HG02981 (cell line): ENCODE data around the gene ZNF2.
A peak's percentile ranks its signal among the peaks of the same experiment; 100 is the strongest.

Experiments
- ATAC-seq: cut with Tn5 transposase; IDR thresholded peaks from one replicate; pipeline ENCODE4 v1.9.1; 2021; ENCODE audit warnings: mild to moderate bottlenecking, moderate library complexity; ENCODE audit not compliant: unreplicated experiment

ZNF2 gene

DNA sequence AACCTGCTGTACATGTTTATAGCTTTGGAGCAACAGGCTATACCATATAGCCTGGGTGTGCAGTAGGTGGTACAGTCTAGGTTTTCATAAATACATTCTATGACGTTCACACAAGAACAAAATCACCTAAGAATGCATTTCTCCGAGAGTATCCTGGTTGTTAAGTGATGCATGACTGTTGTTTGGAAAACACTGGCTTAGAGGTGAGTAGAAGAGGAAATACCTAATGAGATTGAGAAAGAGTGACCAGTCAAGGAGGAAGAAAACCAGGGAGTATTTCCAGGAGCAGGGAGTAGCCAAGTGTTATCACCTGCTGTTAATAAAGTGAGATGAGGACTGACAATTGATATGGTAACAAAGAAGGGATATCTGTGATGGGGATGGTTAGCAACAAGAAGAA lies 38.8 kb downstream of the ZNF2 start:
- ATAC-seq: no peak

DNA sequence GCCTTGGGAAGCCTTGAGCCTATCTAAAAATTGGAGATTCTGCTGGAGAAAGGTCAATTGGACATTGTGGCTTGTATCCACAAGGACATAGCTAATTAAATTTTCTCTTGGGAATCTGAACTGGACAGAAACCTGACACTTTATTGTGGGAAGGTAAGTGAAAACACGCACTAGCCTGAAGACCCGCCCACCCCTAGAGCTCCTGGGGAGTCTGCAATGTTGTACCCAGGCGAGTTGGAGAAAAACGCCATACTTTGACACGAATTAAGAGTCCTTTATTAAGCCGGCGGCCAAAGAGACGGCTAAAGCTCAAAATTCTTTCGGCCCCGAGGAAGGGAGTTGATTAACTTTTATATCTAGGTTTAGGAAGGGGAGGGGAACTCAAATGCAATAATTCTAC lies 40.5 kb downstream of the ZNF2 start:
- no peak for ATAC-seq

DNA sequence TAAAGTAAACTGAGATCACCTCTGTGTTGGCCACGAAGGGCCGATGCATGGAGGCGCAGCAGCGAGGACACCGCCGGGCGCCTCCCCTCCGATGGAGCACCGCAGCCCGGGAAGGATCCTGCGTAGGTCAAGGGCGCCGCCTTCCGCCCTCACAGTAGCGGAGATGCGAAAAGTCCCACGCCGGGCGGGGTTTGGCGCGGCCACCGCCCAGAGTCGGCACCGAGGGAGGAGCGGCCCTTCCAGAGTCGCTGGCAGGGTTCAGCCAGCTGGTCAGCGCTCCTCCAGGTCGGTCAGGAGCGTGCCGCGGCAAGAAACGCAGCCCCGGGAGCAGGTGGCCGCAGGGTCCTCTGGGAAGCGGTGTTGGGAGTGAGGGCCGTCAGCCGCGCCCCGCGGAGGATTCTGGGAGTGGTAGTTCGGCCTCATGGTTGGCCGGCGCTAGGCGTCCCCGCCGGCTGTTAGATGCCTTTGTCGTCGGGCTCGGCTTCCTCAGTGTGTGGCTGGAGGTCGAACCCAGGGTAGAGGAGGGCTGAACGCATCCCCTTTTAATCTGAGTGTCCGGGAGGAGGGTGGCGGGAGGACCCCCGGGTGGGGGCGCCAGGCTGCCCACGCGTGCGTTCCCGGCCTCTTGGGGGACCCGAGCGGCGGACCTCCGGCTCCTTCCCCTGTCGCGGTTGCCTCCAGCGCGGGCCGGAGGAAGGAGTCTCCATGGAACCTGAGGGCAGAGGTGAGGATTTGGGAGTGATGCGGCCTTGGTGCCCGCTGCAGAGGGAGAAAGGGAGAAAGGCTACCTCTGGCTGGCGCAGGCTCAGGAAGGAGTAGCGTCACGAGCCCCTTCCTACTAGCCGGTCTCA lies 41.7 kb downstream of the ZNF2 start, which contains the start of gene ZNF892:
Gene ZNF892 (plus strand): TSS at position 411 of the 851 bp plus-strand sequence. CDS start 295 bp downstream, at position 706.
- peak; percentile 97 for ATAC-seq

DNA sequence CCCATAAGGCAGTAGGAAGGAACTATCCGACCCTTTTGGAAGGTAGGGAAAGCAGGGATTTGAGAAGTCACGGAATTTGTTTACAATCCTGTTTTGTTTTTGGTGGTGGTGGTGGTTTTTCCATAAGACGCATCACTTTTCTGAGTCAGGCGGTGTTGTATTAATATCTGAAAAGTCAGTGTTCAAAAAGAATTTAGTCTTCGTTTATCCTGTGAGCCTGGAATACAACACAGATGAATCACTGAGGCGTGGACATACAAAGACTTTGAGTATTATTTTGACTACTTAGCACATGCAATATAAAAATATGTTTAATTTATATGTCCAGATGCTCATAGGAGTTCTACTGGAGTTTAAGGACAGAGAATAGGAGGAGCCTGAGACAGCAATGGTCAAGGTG lies 42.5 kb downstream of the ZNF2 start:
- no peak for ATAC-seq

DNA sequence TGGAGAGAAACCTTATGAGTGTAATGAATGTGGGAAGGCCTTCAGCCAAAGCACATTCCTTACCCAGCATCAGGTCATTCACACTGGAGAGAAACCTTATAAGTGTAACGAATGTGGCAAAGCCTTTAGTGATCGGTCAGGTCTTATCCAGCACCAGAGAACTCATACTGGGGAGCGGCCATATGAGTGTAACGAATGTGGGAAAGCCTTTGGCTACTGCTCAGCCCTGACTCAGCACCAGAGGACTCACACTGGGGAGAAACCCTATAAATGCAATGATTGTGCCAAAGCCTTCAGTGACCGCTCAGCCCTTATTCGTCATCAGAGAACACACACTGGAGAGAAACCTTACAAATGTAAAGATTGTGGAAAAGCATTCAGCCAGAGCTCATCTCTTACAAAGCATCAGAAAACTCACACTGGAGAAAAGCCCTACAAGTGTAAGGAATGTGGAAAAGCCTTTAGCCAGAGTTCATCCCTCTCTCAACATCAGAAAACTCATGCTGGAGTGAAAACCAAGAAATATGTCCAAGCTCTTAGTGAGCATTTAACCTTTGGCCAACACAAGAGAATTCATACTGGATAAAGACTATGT lies 49.5 kb downstream of the ZNF2 start:
- ATAC-seq: no peak

DNA sequence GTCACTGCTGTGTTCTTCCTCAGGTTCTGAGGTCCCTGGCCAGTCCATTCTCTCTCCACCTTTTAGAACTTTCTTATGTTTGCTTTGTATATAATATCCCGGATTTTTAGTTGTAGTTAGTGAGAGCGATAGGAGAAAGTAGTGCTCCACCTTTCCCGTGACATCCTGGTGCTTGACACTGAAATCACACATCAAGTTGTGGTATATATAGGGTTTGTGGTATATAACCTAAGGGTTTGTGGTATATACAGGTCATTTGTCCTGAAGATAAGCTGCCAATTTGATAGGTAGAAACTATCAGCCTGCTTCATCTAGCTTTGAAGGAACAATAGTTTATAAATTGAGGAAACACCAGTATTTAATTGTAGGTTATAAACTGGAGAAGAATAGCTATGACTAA lies 54.8 kb downstream of the ZNF2 start:
- no peak for ATAC-seq

DNA sequence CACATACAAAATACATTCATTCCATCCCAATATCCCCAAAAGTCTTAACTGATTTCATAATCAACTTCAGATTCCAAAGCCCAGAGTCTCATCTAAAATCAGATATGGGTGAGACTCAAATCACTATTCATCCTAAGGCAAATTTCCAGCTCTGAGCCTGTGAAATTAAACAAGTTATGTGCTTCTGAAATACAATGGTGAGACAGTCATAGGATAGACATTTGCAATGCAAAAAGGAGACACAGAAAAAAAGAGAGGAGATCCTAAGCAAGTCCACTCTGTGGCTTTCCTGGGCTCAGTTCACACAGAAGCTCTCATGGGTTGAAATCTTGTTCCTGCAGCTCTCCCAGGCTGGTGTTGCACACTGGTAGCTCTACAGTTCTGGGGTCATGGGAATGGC lies 60.0 kb downstream of the ZNF2 start:
- no peak for ATAC-seq

DNA sequence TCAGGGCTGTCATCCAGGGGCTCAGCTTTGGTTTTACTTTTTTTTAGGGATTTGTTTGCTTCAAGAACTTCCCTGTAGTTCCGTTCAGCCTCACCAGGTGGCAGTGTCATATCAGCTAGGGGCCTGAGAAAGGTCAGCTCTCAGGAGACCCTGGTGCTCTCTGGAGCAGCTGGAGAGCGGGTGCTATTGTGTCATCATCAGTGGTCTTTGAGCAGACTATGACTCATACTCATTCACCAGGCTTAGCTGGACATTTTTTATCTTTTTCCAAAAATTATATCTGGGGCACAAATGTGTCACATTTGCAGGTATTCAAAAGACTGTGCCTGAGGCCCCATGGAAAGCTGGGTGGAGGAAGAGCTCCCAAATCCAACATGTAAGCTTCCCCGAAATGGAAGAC lies 66.1 kb downstream of the ZNF2 start:
- ATAC-seq: no peak

DNA sequence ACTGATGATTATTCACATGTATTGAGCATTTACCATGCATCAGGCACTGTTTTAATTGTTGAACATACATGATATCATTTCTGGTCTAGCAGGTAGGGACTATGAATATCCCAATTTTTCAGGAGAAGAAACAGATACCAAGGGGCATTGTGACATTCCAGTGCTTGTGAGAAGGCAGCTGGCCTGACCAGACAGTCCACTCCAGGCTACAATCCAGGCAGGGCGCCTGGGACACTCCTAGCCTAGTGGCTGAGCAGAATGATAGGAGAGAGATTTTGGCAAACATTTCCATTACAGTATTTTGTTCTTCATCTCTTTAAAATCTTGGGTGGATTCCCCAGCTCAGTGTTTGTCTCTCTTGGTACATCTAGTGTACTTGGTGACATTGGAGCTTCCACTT lies 66.6 kb downstream of the ZNF2 start:
- no peak for ATAC-seq
